Measurements from ENCODE around the gene GGPS1. TPM values are rescaled to one million over a fixed set of nuclear protein-coding genes. Genes with fewer than 3 reads are reported as not detected.
"Not testable (repeated sequence)": the region's sequence is repeated elsewhere in the genome, so short reads cannot be mapped to it uniquely, and the experiment has no call there.

GGPS1 gene
- total and polyA plus RNA-seq, 4 donors, result 4.8 to 13.2 (median 8.3) TPM

DNA sequence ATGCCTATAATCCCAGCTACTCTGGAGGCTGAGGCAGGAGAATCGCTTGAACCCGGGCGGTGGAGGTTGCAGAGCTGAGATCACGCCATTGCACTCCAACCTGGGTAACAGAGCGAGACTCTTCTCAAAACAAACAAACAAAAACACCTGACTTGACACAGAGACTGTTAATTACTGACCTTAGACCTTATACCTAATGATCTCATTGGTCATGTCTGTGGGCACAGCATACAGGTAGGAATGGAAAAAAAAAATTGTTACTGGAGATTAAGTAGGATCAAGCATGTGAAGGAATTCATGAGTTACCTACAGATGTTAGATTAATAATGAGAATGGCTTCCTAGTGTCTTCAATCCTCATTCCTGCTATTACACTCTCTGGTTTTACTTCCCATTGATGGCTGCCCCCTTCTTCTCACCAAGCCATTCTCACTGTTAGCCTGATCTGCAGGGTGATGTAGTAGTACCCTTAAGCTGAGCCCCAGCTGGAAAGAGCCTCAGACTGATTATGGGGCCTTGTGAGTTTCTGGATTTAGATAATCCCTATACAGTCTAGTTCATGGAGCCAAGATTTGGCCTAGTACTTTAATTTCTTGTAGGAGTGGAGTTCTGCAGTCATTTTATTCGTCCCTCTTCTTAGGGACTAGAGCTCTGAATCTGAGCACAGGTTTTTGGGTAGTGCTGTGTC lies 47.7 kb downstream of the GGPS1 start:
- no peak for DNase-seq (ENCODE audit: low spot score)
- Histone ChIP-seq H3K27me3 (ENCODE audit: control insufficient read depth in 4 of 4, insufficient read depth in 4 of 4, low read length in 3 of 4) (no peaks in the 10 kb centered on the region), H3K9ac (ENCODE audit: low read depth in 1 of 2, low read length in 2 of 2) (no peak overlapping the region), H3K4me1 (ENCODE audit: control insufficient read depth in 4 of 4, insufficient read depth in 4 of 4, low read length in 3 of 4) (peaks cover 0 to 2% (median 0%) of the 10 kb centered on the region in 4 donors), H3K27ac (ENCODE audit: low read depth in 1 of 2, low read length in 2 of 2) (no peak overlapping the region), H3K9me3 (ENCODE audit: control insufficient read depth in 4 of 4, low read length in 3 of 4) (no peaks in the 10 kb centered on the region), H3K4me3 (ENCODE audit: low read depth in 1 of 3, low read length in 3 of 3) (no peak overlapping the region), H3K36me3 (ENCODE audit: control insufficient read depth in 4 of 4, insufficient read depth in 3 of 4, low read depth in 1 of 4, low read length in 3 of 4) (peaks cover 0 to 7% (median 6%) of the 10 kb centered on the region in 4 donors)
- 95% methylated on average over 6 of the region's 6 CpGs for WGBS
- TF ChIP-seq ZBTB33 (IDR thresholded peaks at IDR 0.05), result no peak
- TF ChIP-seq REST (IDR thresholded peaks at IDR 0.05), result no peak

GRCh38 chr1:235378134-235378735 lies 49.9 kb downstream of the GGPS1 start:
- not testable (repeated sequence) for H3K9me3 ChIP-seq (ENCODE audit: control insufficient read depth in 4 of 4, low read length in 3 of 4); H3K36me3 ChIP-seq (ENCODE audit: control insufficient read depth in 4 of 4, insufficient read depth in 3 of 4, low read depth in 1 of 4, low read length in 3 of 4); H3K9ac ChIP-seq (ENCODE audit: low read depth in 1 of 2, low read length in 2 of 2); H3K4me1 ChIP-seq (ENCODE audit: control insufficient read depth in 4 of 4, insufficient read depth in 4 of 4, low read length in 3 of 4); H3K4me3 ChIP-seq (ENCODE audit: low read depth in 1 of 3, low read length in 3 of 3); H3K27ac ChIP-seq (ENCODE audit: low read depth in 1 of 2, low read length in 2 of 2); H3K27me3 ChIP-seq (ENCODE audit: control insufficient read depth in 4 of 4, insufficient read depth in 4 of 4, low read length in 3 of 4); DNase-seq (ENCODE audit: low spot score)
- WGBS, result 87% methylated on average over 11 of the region's 11 CpGs

GRCh38 chr1:235381955-235382739 lies 53.8 kb downstream of the GGPS1 start:
- H3K4me3 ChIP-seq (ENCODE audit: low read depth in 1 of 3, low read length in 3 of 3); H3K27ac ChIP-seq (ENCODE audit: low read depth in 1 of 2, low read length in 2 of 2); H3K27me3 ChIP-seq (ENCODE audit: control insufficient read depth in 4 of 4, insufficient read depth in 4 of 4, low read length in 3 of 4); H3K9me3 ChIP-seq (ENCODE audit: control insufficient read depth in 4 of 4, low read length in 3 of 4); H3K9ac ChIP-seq (ENCODE audit: low read depth in 1 of 2, low read length in 2 of 2); H3K4me1 ChIP-seq (ENCODE audit: control insufficient read depth in 4 of 4, insufficient read depth in 4 of 4, low read length in 3 of 4); H3K36me3 ChIP-seq (ENCODE audit: control insufficient read depth in 4 of 4, insufficient read depth in 3 of 4, low read depth in 1 of 4, low read length in 3 of 4); DNase-seq (ENCODE audit: low spot score): not testable (repeated sequence)
- WGBS, result no CpG with 5 or more reads among the region's 3 CpGs

GRCh38 chr1:235385633-235386032 lies 57.3 kb downstream of the GGPS1 start:
- not testable (repeated sequence) for H3K9ac ChIP-seq (ENCODE audit: low read depth in 1 of 2, low read length in 2 of 2); H3K4me3 ChIP-seq (ENCODE audit: low read depth in 1 of 3, low read length in 3 of 3); DNase-seq (ENCODE audit: low spot score); H3K9me3 ChIP-seq (ENCODE audit: control insufficient read depth in 4 of 4, low read length in 3 of 4); H3K36me3 ChIP-seq (ENCODE audit: control insufficient read depth in 4 of 4, insufficient read depth in 3 of 4, low read depth in 1 of 4, low read length in 3 of 4); H3K4me1 ChIP-seq (ENCODE audit: control insufficient read depth in 4 of 4, insufficient read depth in 4 of 4, low read length in 3 of 4); H3K27ac ChIP-seq (ENCODE audit: low read depth in 1 of 2, low read length in 2 of 2); H3K27me3 ChIP-seq (ENCODE audit: control insufficient read depth in 4 of 4, insufficient read depth in 4 of 4, low read length in 3 of 4)
- 99% methylated on average over 1 of the region's 1 CpG for WGBS

Measured in liver (tissue), 9 donors.